ENCODE data around the gene IGFBP7.

Gene IGFBP7

DNA sequence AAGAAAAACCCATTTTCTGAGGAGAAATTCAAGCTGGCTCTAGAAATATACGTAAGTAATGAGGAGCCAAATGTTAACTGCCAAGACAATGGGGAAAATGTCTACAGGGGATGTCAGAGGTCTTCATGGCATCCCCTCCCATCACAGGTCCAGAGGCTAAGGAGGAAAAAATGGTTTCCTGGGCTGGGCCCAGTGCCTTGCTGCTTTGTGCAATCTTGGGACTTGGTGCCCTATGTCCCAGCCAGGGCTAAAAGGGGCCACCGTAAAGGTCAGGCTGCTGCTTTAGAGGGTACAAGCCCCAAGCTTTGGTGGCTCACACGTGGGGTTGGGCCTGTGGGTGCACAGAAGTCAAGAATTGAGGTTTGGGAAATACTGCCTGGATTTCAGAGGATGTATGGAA is 17.2 kb upstream of the IGFBP7 start:
- Histone ChIP-seq H3K27me3 (ENCODE audit: control insufficient read depth, insufficient read depth, low read length) (no peaks in the 10 kb centered on the region), H3K9ac (ENCODE audit: low read depth, low read length) (no peak overlapping the region), H3K4me1 (ENCODE audit: control insufficient read depth, insufficient read depth, low read length) (no peaks in the 10 kb centered on the region), H3K9me3 (ENCODE audit: control insufficient read depth, insufficient read depth, low read length) (peaks cover 12% of the 10 kb centered on the region), H3K4me3 (ENCODE audit: low read depth, low read length) (no peak overlapping the region), H3K36me3 (ENCODE audit: control insufficient read depth, insufficient read depth, low read length) (no peaks in the 10 kb centered on the region)

DNA sequence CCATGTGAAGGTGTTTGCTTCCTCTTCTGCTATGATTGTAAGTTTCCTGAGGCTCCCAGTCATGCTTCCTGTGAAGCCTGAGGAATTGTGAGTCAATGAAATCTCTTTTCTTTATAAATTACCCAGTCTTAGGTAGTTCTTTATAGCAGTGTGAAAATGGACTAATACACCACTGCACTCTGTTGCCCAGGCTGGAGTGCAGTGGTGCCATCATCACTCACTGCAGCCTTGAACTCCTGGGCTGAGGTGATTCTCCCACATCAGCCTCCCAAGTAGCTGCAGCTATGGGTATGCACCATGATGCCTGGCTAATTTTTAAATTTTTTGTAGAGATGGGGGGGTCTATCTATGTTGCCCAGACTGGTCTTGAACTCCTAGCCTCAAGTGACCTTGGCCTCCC is 15.8 kb upstream of the IGFBP7 start:
- H3K36me3 ChIP-seq (ENCODE audit: control insufficient read depth, insufficient read depth, low read length) = no peaks in the 10 kb centered on the region
- peaks cover 15% of the 10 kb centered on the region for H3K9me3 ChIP-seq (ENCODE audit: control insufficient read depth, insufficient read depth, low read length)
- H3K4me3 ChIP-seq (ENCODE audit: low read depth, low read length) = no peak overlapping the region
- no peak overlapping the region for H3K9ac ChIP-seq (ENCODE audit: low read depth, low read length)
- H3K4me1 ChIP-seq (ENCODE audit: control insufficient read depth, insufficient read depth, low read length) = no peaks in the 10 kb centered on the region
- H3K27me3 ChIP-seq (ENCODE audit: control insufficient read depth, insufficient read depth, low read length) = no peaks in the 10 kb centered on the region

DNA sequence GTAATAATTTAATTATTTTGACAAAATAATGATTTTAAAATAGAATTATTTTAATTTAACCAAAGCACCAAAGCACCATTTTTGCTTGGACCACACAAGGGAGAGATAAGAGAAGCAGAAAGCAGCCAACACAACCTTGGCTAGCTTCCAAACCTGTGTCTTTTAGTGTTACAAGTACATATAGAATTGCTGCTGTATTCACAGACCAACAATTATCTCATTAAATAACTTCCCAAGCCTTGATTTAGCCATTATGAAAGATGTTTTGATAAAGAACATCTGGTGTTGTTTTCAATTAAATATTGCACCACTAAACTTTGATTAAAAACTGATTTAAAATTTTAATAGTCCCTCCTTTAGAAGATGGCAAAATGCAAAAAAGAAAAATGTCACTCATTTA is 14.0 kb upstream of the IGFBP7 start:
- Histone ChIP-seq H3K4me3 (ENCODE audit: low read depth, low read length) (no peak overlapping the region), H3K9me3 (ENCODE audit: control insufficient read depth, insufficient read depth, low read length) (peaks cover 15% of the 10 kb centered on the region), H3K9ac (ENCODE audit: low read depth, low read length) (no peak overlapping the region), H3K36me3 (ENCODE audit: control insufficient read depth, insufficient read depth, low read length) (no peaks in the 10 kb centered on the region), H3K4me1 (ENCODE audit: control insufficient read depth, insufficient read depth, low read length) (no peaks in the 10 kb centered on the region), H3K27me3 (ENCODE audit: control insufficient read depth, insufficient read depth, low read length) (peaks cover 4% of the 10 kb centered on the region)

DNA sequence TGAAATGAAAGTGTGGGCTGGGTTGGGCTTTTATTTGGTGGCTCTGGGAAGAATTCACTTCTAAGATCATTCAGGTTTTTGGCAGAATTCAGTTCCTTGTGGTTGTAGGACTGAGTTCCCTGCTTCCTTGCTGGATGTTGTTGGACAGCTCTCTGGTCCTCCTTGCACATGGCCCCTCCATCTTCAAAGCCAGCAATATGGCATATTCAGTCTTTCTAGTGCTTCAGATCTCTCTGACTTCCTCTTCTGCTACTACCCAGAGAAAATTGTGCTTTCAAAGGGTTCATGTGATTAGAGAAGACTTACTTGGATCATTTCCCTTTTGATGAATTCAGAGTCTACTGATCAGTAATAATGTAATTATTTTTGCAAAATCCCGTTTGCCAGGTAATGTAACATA is 12.8 kb upstream of the IGFBP7 start:
- H3K4me3 ChIP-seq (ENCODE audit: low read depth, low read length) = no peak overlapping the region
- peaks cover 5% of the 10 kb centered on the region for H3K27me3 ChIP-seq (ENCODE audit: control insufficient read depth, insufficient read depth, low read length)
- no peak overlapping the region for H3K9ac ChIP-seq (ENCODE audit: low read depth, low read length)
- H3K9me3 ChIP-seq (ENCODE audit: control insufficient read depth, insufficient read depth, low read length) = peaks cover 15% of the 10 kb centered on the region
- H3K36me3 ChIP-seq (ENCODE audit: control insufficient read depth, insufficient read depth, low read length) = no peaks in the 10 kb centered on the region
- H3K4me1 ChIP-seq (ENCODE audit: control insufficient read depth, insufficient read depth, low read length) = no peaks in the 10 kb centered on the region

DNA sequence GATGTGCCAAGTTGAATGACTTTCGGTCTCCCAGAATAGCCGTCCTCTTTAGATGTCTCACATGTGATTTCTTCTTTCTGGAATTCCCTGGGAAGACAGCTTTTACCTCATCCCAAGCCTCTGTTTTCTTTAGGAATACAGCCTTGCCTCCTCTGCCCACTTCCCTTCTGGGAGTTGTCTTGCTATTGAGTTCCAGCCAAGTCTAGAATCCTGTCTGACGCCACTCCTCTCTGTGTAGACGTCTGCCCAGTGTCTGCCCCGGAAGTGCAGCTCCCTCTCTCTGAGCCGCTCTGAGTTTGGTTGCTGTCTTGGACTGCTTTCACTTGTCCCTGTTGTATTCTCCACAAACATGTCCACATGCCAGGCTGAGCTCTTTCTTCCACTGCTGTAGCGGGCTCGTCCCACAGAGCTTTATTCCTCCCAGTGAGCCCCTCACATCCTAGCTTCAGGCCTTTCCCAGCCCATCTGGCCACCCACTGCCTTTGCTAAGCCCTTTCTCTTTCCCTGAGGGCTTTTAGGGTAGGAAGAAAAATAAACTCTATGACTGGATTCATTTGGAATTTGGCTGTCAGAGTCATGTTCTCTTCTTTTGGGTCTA is 9.0 kb upstream of the IGFBP7 start:
- Histone ChIP-seq H3K9ac (ENCODE audit: low read depth, low read length) (no peak overlapping the region), H3K4me1 (ENCODE audit: control insufficient read depth, insufficient read depth, low read length) (no peaks in the 10 kb centered on the region), H3K36me3 (ENCODE audit: control insufficient read depth, insufficient read depth, low read length) (no peaks in the 10 kb centered on the region), H3K9me3 (ENCODE audit: control insufficient read depth, insufficient read depth, low read length) (peaks cover 3% of the 10 kb centered on the region), H3K27me3 (ENCODE audit: control insufficient read depth, insufficient read depth, low read length) (peaks cover 5% of the 10 kb centered on the region), H3K4me3 (ENCODE audit: low read depth, low read length) (no peak overlapping the region)

DNA sequence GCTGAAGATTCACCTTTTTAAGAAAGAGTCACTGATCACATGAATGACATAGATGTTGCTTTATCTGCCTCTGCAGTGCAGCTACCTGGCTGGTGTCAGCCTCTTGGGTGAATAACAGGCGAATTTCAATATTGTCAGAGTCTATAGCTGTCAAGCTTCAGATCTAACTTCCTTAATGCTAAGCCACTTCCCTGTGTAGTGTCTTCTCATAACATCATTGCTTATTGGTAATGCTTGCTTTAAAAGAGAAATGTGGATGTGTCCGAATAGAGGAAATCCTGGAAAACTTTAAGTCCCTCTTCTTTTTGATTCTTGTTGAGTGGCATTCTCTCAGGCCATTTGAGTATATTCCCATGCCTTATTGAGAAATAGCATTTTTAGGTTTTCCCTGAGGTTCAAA is 7.3 kb upstream of the IGFBP7 start:
- Histone ChIP-seq H3K9ac (ENCODE audit: low read depth, low read length) (no peak overlapping the region), H3K4me1 (ENCODE audit: control insufficient read depth, insufficient read depth, low read length) (no peaks in the 10 kb centered on the region), H3K36me3 (ENCODE audit: control insufficient read depth, insufficient read depth, low read length) (no peaks in the 10 kb centered on the region), H3K27me3 (ENCODE audit: control insufficient read depth, insufficient read depth, low read length) (peaks cover 12% of the 10 kb centered on the region), H3K9me3 (ENCODE audit: control insufficient read depth, insufficient read depth, low read length) (peaks cover 3% of the 10 kb centered on the region), H3K4me3 (ENCODE audit: low read depth, low read length) (no peak overlapping the region)

DNA sequence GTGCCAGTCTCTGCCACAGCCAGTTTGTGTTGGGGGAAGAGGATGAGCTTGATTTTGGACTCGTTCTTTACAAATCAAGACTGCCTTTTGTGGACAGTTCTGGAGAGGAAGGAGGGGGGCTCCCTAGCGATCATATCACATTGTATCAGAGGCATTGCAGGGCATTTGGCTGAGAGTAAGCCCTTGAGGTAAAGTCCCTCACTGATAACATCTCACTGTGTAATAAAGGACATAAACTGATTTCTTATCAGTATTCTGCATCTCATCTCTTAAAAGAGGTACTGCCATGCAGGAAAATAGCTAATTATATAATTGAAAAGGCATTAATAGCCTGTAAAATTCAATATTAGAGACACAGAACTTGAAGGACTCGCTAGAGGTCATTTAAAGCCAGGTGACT is 6.1 kb upstream of the IGFBP7 start:
- Histone ChIP-seq H3K36me3 (ENCODE audit: control insufficient read depth, insufficient read depth, low read length) (no peaks in the 10 kb centered on the region), H3K4me1 (ENCODE audit: control insufficient read depth, insufficient read depth, low read length) (no peaks in the 10 kb centered on the region), H3K27me3 (ENCODE audit: control insufficient read depth, insufficient read depth, low read length) (peaks cover 25% of the 10 kb centered on the region), H3K9ac (ENCODE audit: low read depth, low read length) (no peak overlapping the region), H3K4me3 (ENCODE audit: low read depth, low read length) (no peak overlapping the region), H3K9me3 (ENCODE audit: control insufficient read depth, insufficient read depth, low read length) (no peaks in the 10 kb centered on the region)

DNA sequence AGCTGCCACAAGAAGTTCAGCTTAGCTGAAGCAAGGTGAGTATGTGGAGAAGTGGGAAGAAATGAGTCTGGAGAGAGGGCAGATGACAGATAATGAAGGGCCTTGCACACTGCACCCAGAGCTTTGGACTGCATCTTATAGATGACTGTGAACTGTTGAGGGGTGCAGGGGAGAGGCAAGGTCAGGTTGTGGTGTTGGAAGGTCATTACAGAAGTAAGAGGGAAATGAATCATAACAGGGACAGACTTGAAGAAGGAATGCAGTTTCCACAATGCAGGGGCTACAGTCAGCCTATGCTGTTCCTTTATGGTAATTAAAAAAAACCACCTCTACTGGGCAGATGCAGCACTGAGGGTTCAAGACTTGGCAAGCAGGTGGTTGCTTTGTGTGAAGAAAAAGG is 4.8 kb upstream of the IGFBP7 start:
- H3K36me3 ChIP-seq (ENCODE audit: control insufficient read depth, insufficient read depth, low read length) = no peaks in the 10 kb centered on the region
- no peaks in the 10 kb centered on the region for H3K4me1 ChIP-seq (ENCODE audit: control insufficient read depth, insufficient read depth, low read length)

DNA sequence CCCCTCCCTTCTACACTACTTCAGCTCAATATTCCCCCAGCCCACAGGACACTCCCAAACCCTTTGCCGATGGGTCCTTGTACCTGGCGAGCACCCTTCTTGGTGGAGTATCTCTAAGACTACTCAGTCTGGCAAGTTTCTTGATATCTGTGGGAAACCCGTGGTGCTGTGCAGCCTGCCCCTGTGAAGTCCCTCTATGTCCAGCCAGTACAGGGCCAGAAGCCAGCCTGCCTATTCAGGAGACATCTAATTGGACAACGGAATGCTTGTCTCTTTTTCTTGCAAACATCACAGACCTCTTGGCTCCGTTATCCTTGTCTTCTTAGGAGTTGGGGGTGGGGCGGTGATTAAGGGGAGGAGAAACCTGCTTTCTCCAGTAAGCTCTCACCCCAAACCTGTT is 3.7 kb upstream of the IGFBP7 start:
- Histone ChIP-seq H3K9ac (ENCODE audit: low read depth, low read length) (no peak overlapping the region), H3K27me3 (ENCODE audit: control insufficient read depth, insufficient read depth, low read length) (peaks cover 39% of the 10 kb centered on the region), H3K4me3 (ENCODE audit: low read depth, low read length) (no peak overlapping the region), H3K9me3 (ENCODE audit: control insufficient read depth, insufficient read depth, low read length) (no peaks in the 10 kb centered on the region), H3K4me1 (ENCODE audit: control insufficient read depth, insufficient read depth, low read length) (no peaks in the 10 kb centered on the region), H3K36me3 (ENCODE audit: control insufficient read depth, insufficient read depth, low read length) (no peaks in the 10 kb centered on the region)

More for the DNA sequence above, 4.8 kb upstream of the IGFBP7 start:
- H3K4me3 ChIP-seq (ENCODE audit: low read depth, low read length) = no peak overlapping the region
- no peak overlapping the region for H3K9ac ChIP-seq (ENCODE audit: low read depth, low read length)
- peaks cover 33% of the 10 kb centered on the region for H3K27me3 ChIP-seq (ENCODE audit: control insufficient read depth, insufficient read depth, low read length)
- no peaks in the 10 kb centered on the region for H3K9me3 ChIP-seq (ENCODE audit: control insufficient read depth, insufficient read depth, low read length)

DNA sequence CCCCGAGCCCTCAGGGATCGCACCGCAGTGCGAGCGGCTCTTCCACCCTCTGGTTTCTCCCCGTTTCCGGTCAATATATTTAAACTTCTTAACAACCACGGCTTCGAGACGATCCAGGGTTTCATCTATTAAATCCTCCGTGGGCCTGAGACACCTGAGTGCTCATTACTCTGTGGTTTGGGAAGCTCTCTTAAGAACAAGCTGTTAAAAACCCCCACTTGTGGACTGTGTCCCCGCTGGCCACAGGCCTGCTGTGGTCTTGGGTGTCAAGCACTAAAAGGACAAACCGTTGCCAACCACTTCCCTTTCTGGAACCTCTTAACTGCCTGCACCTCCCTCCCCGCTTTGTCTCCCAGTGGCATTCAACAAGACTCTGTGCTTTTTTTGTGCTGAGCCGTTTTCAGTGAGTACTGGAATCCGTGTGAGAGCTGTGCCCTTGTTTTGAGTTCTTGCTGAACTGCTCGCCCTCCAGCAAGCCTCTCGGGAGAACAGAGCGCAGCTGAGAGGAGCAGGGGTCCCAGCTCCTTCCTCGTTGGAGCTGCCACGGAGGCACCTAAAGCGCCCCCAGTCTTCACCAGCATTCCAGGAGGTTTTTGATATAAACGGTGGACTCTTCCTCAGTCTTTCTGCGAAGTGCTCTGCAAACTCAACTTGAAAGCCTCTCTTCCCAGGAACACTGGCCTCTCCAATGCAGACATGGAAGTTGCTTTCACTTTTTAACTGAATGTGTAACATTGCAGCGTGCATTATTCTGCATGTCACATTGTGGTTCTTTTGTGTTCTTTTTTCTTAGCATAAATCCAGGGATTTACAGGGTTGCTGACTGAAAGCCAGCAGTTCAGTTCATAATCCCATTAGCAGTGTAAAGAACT is 691 bp upstream of the IGFBP7 start:
- no peak overlapping the region for H3K9ac ChIP-seq (ENCODE audit: low read depth, low read length)
- H3K9me3 ChIP-seq (ENCODE audit: control insufficient read depth, insufficient read depth, low read length) = no peaks in the 10 kb centered on the region
- no peaks in the 10 kb centered on the region for H3K4me1 ChIP-seq (ENCODE audit: control insufficient read depth, insufficient read depth, low read length)
- H3K36me3 ChIP-seq (ENCODE audit: control insufficient read depth, insufficient read depth, low read length) = no peaks in the 10 kb centered on the region
- peak overlapping the region; percentile 62 for H3K4me3 ChIP-seq (ENCODE audit: low read depth, low read length)
- peaks cover 63% of the 10 kb centered on the region for H3K27me3 ChIP-seq (ENCODE audit: control insufficient read depth, insufficient read depth, low read length)

DNA sequence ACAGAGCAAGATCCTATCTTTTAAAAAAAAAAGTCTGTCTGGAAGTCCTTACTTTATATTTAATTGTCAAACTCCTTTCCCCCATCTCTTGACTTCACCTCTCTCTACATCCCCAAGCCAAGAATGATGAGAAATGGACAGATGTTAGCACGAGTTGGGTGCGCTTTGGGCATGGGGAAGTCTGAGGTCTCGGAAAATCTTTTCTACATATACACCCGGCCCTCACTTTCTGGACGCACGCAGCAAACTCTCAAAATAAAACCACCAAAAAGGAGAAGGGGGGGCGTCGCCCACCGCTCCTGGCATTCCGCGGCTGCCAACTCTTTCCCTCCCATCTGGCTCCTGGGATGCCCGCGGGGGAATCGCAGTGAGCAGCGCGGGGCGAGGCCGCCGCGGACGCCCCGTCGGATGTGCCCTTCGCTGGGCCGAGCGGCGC is 756 bp downstream of the IGFBP7 start:
- H3K4me3 ChIP-seq (ENCODE audit: low read depth, low read length) = peak overlapping the region; percentile 62
- no peaks in the 10 kb centered on the region for H3K4me1 ChIP-seq (ENCODE audit: control insufficient read depth, insufficient read depth, low read length)
- no peaks in the 10 kb centered on the region for H3K9me3 ChIP-seq (ENCODE audit: control insufficient read depth, insufficient read depth, low read length)
- H3K36me3 ChIP-seq (ENCODE audit: control insufficient read depth, insufficient read depth, low read length) = no peaks in the 10 kb centered on the region
- peaks cover 66% of the 10 kb centered on the region for H3K27me3 ChIP-seq (ENCODE audit: control insufficient read depth, insufficient read depth, low read length)
- H3K9ac ChIP-seq (ENCODE audit: low read depth, low read length) = no peak overlapping the region

DNA sequence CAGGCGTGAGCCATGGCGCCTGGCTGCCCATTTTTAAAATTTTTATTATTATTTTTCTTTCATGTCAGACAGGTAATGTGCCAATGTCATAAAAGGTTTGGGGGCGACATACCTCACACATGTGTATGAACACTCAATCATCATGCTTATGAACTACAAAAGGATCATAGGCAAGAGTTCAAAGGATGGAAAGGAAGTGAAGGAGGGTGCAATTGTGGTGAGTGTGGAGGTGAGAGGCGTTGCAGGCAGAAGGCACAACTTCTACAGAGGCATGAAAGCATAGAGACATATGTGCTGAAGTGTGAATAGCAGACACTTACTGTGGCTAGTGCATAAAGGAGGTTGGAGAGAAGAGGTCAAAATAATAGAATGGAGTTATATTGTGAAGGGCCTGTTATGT is 4.0 kb downstream of the IGFBP7 start:
- Histone ChIP-seq H3K9me3 (ENCODE audit: control insufficient read depth, insufficient read depth, low read length) (no peaks in the 10 kb centered on the region), H3K9ac (ENCODE audit: low read depth, low read length) (no peak overlapping the region), H3K27me3 (ENCODE audit: control insufficient read depth, insufficient read depth, low read length) (peaks cover 49% of the 10 kb centered on the region), H3K4me3 (ENCODE audit: low read depth, low read length) (no peak overlapping the region), H3K4me1 (ENCODE audit: control insufficient read depth, insufficient read depth, low read length) (peaks cover 6% of the 10 kb centered on the region), H3K36me3 (ENCODE audit: control insufficient read depth, insufficient read depth, low read length) (no peaks in the 10 kb centered on the region)

Measured in iPS-15b (cell line).